ENCODE results near the gene PRDM16.

- no peak for TF ChIP-seq ASH2L (IDR thresholded peaks at IDR 0.05; ENCODE audit: low read length)
- TF ChIP-seq BACH1 (IDR thresholded peaks at IDR 0.05; ENCODE audit: low read length), result no peak
Observed at GRCh38 chr1:3435666-3436065, 366.7 kb downstream of the PRDM16 start.

All from H1 (cell line).